ENCODE data around the gene PLCB4.
"Not testable (repeated sequence)": the region's sequence is repeated elsewhere in the genome, so short reads cannot be mapped to it uniquely, and the experiment has no call there.

The PLCB4 gene

DNA sequence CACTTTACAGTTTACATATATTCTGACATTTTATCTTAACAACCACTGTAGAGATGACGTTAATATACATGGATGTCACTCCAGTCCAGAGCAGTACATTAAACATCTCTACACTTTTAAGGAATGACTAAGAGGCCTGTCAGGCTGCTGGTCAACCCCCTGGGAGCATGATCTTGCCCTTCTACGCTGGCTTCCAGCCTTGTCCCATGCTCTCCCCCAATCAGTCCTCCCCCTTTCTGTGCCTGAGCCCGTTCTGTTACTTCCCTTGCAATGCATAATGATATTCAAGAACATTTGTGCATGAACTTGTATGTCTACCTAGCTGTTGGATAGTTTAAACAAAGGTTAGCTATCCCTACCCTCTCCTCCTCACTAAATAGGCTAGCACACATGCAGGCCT lies 40.5 kb upstream of the PLCB4 start:
- H3K36me3 ChIP-seq, result no peaks in the 10 kb centered on the region
- H3K27me3 ChIP-seq, result no peaks in the 10 kb centered on the region
- no peaks in the 10 kb centered on the region for H4K20me1 ChIP-seq
- no peak for TF ChIP-seq Cebpa-rat (IDR thresholded peaks at IDR 0.05)
- H3K4me3 ChIP-seq, result no peak overlapping the region
- H3K9me3 ChIP-seq (replicated peaks in 1 of 11), result no peaks in the 10 kb centered on the region
- H3K4me1 ChIP-seq, result no peaks in the 10 kb centered on the region
- no peak overlapping the region for H3K9ac ChIP-seq
- no peak overlapping the region for H3K27ac ChIP-seq
- H3K4me2 ChIP-seq, result no peak overlapping the region

DNA sequence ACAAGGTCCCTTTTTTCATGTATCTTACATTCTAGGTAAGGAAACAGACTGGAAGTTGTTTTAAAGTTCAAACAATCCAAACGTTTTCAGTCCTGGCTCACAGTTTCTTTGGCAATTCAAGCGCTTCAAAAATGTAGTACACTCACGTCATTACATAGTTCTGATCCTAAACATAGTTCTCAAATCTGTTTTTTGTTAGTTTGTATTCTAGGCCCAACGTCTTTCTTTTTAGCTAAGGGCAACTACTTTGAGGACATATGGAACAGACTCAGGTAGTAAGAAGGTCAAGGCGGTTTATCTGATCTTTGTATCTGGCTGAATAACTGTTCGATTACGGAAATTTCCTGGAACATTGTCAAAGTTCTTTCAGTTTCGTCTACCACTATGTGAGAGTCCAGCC lies 36.9 kb upstream of the PLCB4 start:
- Histone ChIP-seq H3K9me3 (replicated peaks in 1 of 11) (no peaks in the 10 kb centered on the region; a peak in 1 of 22 replicates), H3K4me1 (no peaks in the 10 kb centered on the region), H3K36me3 (no peaks in the 10 kb centered on the region), H3K4me3 (no peak overlapping the region), H3K27me3 (no peaks in the 10 kb centered on the region), H3K9ac (no peak overlapping the region), H3K4me2 (no peak overlapping the region), H3K27ac (no peak overlapping the region), H4K20me1 (no peaks in the 10 kb centered on the region)
- TF ChIP-seq Cebpa-rat (IDR thresholded peaks at IDR 0.05), result no peak

DNA sequence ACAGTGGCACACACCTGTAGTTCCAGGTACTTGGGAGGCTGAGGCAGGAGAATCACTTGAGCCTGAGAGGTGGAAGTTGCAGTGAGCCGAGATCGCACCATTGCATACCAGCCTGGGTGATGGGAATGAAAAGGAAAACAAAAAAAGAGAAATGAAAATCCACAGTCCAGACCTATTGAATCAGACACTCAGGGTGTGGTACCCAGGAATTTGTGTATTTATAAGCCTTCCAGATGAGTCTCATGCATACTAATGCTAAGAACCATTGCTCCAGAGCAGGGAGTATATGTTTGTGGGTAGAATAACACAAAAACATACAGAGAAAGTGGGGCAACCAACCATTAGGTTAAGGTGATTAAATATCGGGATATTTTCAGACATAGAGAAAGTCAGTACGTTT lies 36.1 kb upstream of the PLCB4 start:
- Histone ChIP-seq H3K27ac (no peak overlapping the region), H3K4me2 (no peak overlapping the region), H3K36me3 (no peaks in the 10 kb centered on the region), H3K4me3 (no peak overlapping the region), H4K20me1 (no peaks in the 10 kb centered on the region), H3K27me3 (no peaks in the 10 kb centered on the region), H3K9ac (no peak overlapping the region), H3K9me3 (replicated peaks in 1 of 11) (no peaks in the 10 kb centered on the region; a peak in 1 of 22 replicates), H3K4me1 (no peaks in the 10 kb centered on the region)
- TF ChIP-seq Cebpa-rat (IDR thresholded peaks at IDR 0.05), result no peak

DNA sequence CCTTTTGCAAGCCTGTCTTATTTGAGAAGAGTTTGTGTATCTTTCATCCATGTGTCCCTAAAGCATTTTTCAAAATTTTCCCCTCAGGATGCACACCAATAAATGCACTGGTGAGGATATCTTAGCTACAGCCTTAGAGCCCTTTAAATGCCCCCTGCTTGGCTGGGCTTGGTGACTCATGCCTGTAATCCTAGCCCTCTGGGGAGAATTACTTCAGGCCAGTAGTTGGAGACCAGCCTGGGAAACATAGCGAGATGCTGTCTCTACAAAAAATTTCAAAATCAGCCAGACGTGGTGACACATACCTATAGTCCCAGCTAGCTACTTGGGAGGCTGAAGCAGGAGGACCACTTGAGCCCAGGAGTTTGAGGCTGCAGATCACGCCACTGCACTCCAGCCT lies 33.8 kb upstream of the PLCB4 start:
- no peak overlapping the region for H3K9ac ChIP-seq
- no peaks in the 10 kb centered on the region for H4K20me1 ChIP-seq
- H3K36me3 ChIP-seq, result no peaks in the 10 kb centered on the region
- H3K27ac ChIP-seq, result no peak overlapping the region
- no peaks in the 10 kb centered on the region for H3K27me3 ChIP-seq
- H3K9me3 ChIP-seq (replicated peaks in 1 of 11), result no peaks in the 10 kb centered on the region; a peak in 1 of 22 replicates
- no peak overlapping the region for H3K4me2 ChIP-seq
- H3K4me1 ChIP-seq, result no peaks in the 10 kb centered on the region
- no peak for TF ChIP-seq Cebpa-rat (IDR thresholded peaks at IDR 0.05)
- no peak overlapping the region for H3K4me3 ChIP-seq

DNA sequence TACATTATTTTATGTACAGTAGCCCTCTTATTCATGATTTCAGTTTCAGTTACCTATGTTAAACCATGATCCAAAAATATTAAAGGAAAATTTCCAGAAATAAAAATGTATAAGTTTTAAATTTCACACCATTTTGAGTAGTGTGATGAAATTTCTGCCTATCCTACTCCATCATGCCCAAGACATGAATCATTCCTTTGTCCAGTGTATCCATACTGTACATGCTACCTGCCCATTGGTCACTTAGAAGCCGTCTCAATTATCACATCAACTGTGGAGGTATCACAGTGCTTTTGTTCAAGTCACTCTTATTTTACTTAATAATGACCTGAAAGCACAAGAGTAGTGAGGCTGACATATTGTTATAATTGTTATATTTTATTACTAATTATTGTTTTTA lies 32.3 kb upstream of the PLCB4 start:
- no peaks in the 10 kb centered on the region for H3K36me3 ChIP-seq
- H3K9me3 ChIP-seq (replicated peaks in 1 of 11), result no peaks in the 10 kb centered on the region; a peak in 1 of 22 replicates
- no peak overlapping the region for H3K4me2 ChIP-seq
- no peak overlapping the region for H3K27ac ChIP-seq
- H4K20me1 ChIP-seq, result no peaks in the 10 kb centered on the region
- no peaks in the 10 kb centered on the region for H3K4me1 ChIP-seq
- no peak overlapping the region for H3K9ac ChIP-seq
- H3K27me3 ChIP-seq, result no peaks in the 10 kb centered on the region
- H3K4me3 ChIP-seq, result no peak overlapping the region
- no peak for TF ChIP-seq Cebpa-rat (IDR thresholded peaks at IDR 0.05)

DNA sequence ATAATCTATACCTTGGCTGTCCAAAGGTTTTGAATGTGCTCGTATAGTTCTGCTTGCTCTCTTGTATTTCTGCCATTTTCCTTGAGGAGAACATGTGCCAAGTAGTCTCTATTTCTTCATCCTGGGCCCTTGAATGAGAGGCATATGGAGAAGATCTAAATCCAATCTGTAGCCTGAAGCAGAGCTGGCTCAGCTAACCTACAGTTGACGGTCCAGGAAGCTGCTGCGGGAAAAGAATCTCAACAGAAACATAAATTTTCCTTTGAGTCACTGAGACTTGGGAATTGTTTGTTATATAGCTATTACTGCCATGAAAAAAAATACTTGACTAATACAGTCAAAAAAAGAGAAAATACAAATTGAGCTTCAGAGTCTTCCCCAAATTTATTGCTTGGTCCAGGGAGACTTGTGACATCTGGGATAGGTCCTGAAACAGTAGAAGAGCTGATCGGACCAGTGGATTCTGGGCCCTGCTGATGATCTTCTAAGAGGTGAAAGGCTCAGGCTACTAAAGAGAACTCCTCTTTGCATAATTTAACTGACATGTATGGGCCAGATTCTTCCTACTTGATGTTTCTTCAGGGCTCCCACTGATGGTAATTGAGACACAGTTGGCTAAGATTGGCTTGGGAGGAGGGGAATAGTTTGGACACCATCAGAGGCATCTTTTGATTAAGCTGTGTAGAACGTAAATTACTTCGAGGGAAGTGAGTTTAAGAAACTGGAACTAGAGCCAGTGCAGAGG lies 29.9 kb upstream of the PLCB4 start:
- Histone ChIP-seq H4K20me1 (no peaks in the 10 kb centered on the region), H3K9ac (no peak overlapping the region), H3K36me3 (no peaks in the 10 kb centered on the region), H3K4me1 (no peaks in the 10 kb centered on the region), H3K9me3 (replicated peaks in 1 of 11) (no peaks in the 10 kb centered on the region), H3K27me3 (no peaks in the 10 kb centered on the region), H3K27ac (no peak overlapping the region), H3K4me2 (no peak overlapping the region), H3K4me3 (no peak overlapping the region)
- no peak for TF ChIP-seq Cebpa-rat (IDR thresholded peaks at IDR 0.05)

DNA sequence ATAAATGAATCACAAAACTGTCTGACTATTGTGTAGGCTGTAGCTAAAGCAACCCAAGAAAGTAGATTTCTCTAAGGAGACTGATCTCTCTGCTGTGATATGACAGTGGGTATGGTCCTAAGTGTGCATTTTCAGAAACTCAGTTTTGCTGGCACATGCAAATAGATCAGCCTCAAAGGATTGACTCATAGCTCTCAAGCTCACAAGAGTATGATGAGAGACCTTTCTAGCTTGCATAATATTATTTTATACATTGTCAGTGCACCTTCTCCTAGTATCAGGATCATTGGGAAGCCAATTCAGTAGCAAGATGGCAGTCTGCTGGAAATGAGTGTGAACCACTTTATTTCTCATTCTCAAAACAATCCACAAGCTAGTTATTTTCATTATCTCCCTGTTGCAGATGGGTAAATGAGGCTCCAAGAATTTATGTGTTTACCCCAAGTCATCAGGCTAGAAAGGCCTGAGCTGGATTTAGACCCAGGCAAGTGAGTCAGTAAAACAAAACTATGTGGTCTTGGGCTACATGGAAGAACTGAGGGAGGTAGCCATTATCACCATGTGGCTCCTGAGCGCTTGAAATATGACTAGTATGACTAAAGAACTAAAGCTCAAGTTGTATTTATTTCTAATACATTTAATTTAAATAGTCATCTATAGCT lies 27.9 kb upstream of the PLCB4 start:
- H3K4me1 ChIP-seq, result no peaks in the 10 kb centered on the region

DNA sequence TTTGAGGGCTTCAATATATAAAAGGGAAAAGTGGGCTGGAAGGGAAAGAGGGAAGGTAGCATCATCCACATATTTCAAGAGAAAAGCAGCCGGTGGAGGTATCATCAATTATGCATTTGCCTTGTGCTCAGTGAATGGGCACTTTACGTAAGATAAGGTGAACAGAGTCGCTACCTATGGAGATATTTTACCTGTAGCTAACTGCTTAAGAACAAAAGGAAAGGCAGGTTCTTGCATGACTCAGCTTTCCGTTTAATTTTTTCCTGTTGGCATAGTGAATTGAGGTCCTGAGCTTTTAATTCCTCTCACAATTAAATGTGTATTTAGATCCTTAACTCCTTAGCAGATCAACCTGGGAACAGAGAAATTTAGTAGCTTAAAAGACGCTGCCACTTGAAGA lies 25.5 kb upstream of the PLCB4 start:
- no peak overlapping the region for H3K27ac ChIP-seq
- no peaks in the 10 kb centered on the region for H4K20me1 ChIP-seq
- H3K27me3 ChIP-seq, result no peaks in the 10 kb centered on the region
- no peak for TF ChIP-seq Cebpa-rat (IDR thresholded peaks at IDR 0.05)
- no peaks in the 10 kb centered on the region for H3K36me3 ChIP-seq
- H3K4me3 ChIP-seq, result no peak overlapping the region
- no peak overlapping the region for H3K9ac ChIP-seq
- H3K9me3 ChIP-seq (replicated peaks in 1 of 11), result peaks cover 6 to 11% (median 7%) of the 10 kb centered on the region in 11 experiments; a peak in 18 of 22 replicates
- no peak overlapping the region for H3K4me2 ChIP-seq
- no peaks in the 10 kb centered on the region for H3K4me1 ChIP-seq

More for the DNA sequence above, 27.9 kb upstream of the PLCB4 start:
- Histone ChIP-seq H4K20me1 (no peaks in the 10 kb centered on the region), H3K27me3 (no peaks in the 10 kb centered on the region), H3K27ac (no peak overlapping the region), H3K4me3 (no peak overlapping the region), H3K36me3 (no peaks in the 10 kb centered on the region), H3K9me3 (replicated peaks in 1 of 11) (no peaks in the 10 kb centered on the region), H3K4me2 (no peak overlapping the region), H3K9ac (no peak overlapping the region)
- no peak for TF ChIP-seq Cebpa-rat (IDR thresholded peaks at IDR 0.05)

DNA sequence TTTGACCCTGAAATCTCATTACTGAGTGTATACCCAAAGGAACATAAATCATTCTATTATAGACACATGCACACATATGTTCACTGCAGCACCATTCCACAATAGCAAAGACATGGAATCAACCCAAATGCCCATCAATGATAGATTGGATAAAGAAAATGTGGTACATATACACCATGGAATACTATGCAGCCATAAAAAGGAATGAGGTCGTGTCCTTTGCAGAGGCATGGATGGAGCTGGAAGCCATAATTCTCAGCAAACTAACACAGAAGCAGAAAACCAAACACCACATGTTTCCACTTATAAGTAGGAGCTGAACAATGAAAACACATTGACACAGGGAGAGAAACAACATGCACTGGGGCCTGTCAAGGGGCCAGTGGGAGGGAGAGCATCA lies 21.0 kb upstream of the PLCB4 start:
- not testable (repeated sequence) for H3K4me2 ChIP-seq, H3K36me3 ChIP-seq, H3K4me3 ChIP-seq, H4K20me1 ChIP-seq, H3K4me1 ChIP-seq, H3K9ac ChIP-seq, H3K27me3 ChIP-seq, H3K27ac ChIP-seq
- peaks cover 19 to 30% (median 25%) of the 10 kb centered on the region in 11 experiments; a peak in 20 of 22 replicates for H3K9me3 ChIP-seq (replicated peaks in 1 of 11)

DNA sequence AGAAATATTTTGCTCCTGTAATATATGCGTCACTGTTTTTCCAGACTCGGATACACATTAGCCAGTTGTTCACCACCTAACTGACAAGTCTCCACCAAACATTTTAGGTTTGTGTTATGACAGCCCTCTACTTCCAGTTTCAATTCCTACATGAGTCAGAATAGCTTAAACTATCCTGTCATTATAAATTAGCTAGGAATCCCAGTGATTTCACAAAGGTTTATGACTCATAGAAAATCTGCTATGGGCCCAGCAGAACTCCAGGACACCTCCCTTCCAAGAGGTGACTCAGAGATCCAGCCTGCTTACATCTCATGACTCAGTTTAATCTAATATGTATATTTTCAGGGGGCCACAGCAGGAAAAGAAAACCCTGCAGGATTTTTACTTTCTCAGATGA lies 17.4 kb upstream of the PLCB4 start:
- H3K27ac ChIP-seq, result no peak overlapping the region

More for the DNA sequence above, 17.4 kb upstream of the PLCB4 start:
- Histone ChIP-seq H3K27me3 (no peaks in the 10 kb centered on the region), H3K9ac (no peak overlapping the region), H3K4me1 (peaks cover 0 to 9% (median 7%) of the 10 kb centered on the region in 10 experiments; a peak in 13 of 20 replicates), H3K4me2 (no peak overlapping the region), H3K9me3 (replicated peaks in 1 of 11) (peaks cover 19 to 30% (median 25%) of the 10 kb centered on the region in 11 experiments; a peak in 20 of 22 replicates), H4K20me1 (no peaks in the 10 kb centered on the region), H3K36me3 (no peaks in the 10 kb centered on the region), H3K4me3 (no peak overlapping the region)
- TF ChIP-seq Cebpa-rat (IDR thresholded peaks at IDR 0.05), result no peak

All from BLaER1 treated with 17β-estradiol and CSF1 and Interleukin-3, amounts not matched to agents 10 nM and 100 nM (cell line).